ENCODE results near the gene BCHE.

Gene BCHE

DNA sequence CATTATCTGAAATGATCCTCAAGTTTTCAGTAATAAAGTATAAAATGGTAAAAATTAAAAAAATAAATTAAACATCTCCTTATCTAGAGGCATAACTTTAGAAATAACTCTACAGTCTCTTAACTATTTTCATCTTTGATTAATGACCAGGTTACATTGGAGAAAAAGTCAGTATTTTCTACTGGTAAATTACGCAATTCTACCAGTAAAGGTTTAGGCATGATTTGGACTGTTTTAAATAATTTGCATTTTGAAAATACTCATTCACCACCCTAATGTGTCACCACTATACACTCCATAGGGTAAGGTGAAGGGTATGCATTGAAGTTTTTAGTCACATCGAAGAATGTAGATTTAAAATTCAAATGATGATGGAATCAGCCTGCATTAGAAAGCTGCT lies 45.9 kb upstream of the BCHE start:
- TF ChIP-seq NFIC (IDR thresholded peaks at IDR 0.05) = no peak
- TF ChIP-seq TEAD4 (IDR thresholded peaks at IDR 0.05) = no peak
- no peak for TF ChIP-seq TAF1 (IDR thresholded peaks at IDR 0.05; ENCODE audit: low read depth)
- TF ChIP-seq FOXM1 (IDR thresholded peaks at IDR 0.05; ENCODE audit: borderline replicate concordance, low read depth) = no peak
- TF ChIP-seq ZBTB7A (IDR thresholded peaks at IDR 0.05; ENCODE audit: low read depth) = no peak
- TF ChIP-seq CEBPB (IDR thresholded peaks at IDR 0.05) = no peak
- TF ChIP-seq, protein P1, sequence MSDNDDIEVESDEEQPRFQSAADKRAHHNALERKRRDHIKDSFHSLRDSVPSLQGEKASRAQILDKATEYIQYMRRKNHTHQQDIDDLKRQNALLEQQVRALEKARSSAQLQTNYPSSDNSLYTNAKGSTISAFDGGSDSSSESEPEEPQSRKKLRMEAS (IDR thresholded peaks at IDR 0.05) = no peak

DNA sequence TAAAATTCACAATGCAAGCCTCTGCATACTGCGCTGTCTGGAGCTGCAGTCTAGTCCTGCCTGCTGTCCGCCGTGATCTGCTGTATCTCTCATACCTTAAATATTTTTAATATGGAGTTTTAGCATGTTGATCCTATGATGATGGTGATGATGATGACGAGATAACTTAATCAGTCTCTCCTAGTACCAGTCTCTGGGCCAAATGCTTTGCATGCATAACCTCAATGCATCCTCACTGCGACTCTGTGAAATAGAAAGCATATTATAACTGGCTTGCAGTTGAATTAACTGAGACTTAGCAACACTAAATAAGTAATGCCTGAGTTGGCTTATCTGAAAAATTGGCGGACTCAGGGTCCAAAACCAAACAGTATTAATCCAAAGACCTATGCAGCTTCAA lies 38.4 kb upstream of the BCHE start:
- TF ChIP-seq, protein P2, sequence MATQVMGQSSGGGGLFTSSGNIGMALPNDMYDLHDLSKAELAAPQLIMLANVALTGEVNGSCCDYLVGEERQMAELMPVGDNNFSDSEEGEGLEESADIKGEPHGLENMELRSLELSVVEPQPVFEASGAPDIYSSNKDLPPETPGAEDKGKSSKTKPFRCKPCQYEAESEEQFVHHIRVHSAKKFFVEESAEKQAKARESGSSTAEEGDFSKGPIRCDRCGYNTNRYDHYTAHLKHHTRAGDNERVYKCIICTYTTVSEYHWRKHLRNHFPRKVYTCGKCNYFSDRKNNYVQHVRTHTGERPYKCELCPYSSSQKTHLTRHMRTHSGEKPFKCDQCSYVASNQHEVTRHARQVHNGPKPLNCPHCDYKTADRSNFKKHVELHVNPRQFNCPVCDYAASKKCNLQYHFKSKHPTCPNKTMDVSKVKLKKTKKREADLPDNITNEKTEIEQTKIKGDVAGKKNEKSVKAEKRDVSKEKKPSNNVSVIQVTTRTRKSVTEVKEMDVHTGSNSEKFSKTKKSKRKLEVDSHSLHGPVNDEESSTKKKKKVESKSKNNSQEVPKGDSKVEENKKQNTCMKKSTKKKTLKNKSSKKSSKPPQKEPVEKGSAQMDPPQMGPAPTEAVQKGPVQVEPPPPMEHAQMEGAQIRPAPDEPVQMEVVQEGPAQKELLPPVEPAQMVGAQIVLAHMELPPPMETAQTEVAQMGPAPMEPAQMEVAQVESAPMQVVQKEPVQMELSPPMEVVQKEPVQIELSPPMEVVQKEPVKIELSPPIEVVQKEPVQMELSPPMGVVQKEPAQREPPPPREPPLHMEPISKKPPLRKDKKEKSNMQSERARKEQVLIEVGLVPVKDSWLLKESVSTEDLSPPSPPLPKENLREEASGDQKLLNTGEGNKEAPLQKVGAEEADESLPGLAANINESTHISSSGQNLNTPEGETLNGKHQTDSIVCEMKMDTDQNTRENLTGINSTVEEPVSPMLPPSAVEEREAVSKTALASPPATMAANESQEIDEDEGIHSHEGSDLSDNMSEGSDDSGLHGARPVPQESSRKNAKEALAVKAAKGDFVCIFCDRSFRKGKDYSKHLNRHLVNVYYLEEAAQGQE (IDR thresholded peaks at IDR 0.05; ENCODE audit: low read depth) = no peak
- TF ChIP-seq FOXM1 (IDR thresholded peaks at IDR 0.05; ENCODE audit: borderline replicate concordance, low read depth) = no peak

DNA sequence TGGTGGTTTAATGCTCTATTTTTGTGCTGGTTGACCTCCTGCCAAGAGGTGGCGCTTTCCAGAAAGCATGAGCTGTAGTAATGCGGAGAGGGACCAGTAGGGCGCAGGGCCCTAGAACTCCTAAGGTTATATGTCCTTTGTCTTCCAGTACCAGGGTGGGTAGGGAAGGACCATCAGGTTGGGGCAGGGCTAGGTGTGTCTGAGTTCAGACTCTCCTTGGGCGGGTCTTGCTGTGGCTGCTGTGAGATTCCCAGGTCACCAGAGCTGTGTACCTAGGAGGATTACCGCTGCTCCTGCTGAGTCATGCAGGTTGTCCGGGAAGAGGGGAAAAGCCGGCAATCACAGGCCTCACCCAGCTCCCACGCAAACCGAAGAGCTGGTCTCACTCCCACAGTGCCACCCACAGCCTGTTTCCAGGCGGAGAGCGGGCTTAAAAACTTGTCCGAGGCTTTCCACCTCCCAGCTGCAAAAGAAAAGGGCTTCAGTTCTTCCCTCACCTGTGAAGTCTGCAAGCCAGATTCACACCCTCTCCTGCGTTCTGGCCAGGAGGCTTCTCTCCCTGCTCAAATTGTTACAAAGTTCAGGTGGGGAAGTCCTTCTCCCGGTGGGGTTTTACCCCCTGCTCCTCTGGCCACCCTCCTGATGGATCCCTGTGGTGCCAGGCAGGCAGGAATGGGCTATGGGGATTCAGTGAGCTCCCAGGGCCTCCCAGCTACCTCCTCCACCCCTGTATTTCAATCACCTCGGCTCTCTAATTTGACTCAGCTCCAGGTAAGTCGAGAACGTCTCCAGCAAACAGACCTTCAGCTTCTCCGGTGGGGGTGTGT lies 37.7 kb upstream of the BCHE start:
- TF ChIP-seq TEAD4 (IDR thresholded peaks at IDR 0.05) (no peak), TAF1 (IDR thresholded peaks at IDR 0.05; ENCODE audit: low read depth) (no peak), CREB1 (IDR thresholded peaks at IDR 0.05; ENCODE audit: low read depth) (no peak), CEBPB (IDR thresholded peaks at IDR 0.05) (no peak), FOXM1 (IDR thresholded peaks at IDR 0.05; ENCODE audit: borderline replicate concordance, low read depth) (no peak), TCF12 (IDR thresholded peaks at IDR 0.05; ENCODE audit: low read depth) (no peak), EP300 (IDR thresholded peaks at IDR 0.05; ENCODE audit: borderline replicate concordance) (no peak), YY1 (IDR thresholded peaks at IDR 0.05; ENCODE audit: low read depth) (no peak), RAD21 (IDR thresholded peaks at IDR 0.05; ENCODE audit: low read depth) (no peak), ZBTB7A (IDR thresholded peaks at IDR 0.05; ENCODE audit: low read depth) (no peak), EGR1 (IDR thresholded peaks at IDR 0.05) (no peak), NFIC (IDR thresholded peaks at IDR 0.05) (no peak)
- TF ChIP-seq, protein P1 (IDR thresholded peaks at IDR 0.05) = no peak
- TF ChIP-seq, protein P2 (IDR thresholded peaks at IDR 0.05; ENCODE audit: low read depth) = no peak
- TF ChIP-seq, protein P3, sequence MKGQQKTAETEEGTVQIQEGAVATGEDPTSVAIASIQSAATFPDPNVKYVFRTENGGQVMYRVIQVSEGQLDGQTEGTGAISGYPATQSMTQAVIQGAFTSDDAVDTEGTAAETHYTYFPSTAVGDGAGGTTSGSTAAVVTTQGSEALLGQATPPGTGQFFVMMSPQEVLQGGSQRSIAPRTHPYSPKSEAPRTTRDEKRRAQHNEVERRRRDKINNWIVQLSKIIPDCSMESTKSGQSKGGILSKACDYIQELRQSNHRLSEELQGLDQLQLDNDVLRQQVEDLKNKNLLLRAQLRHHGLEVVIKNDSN (IDR thresholded peaks at IDR 0.05) = no peak

DNA sequence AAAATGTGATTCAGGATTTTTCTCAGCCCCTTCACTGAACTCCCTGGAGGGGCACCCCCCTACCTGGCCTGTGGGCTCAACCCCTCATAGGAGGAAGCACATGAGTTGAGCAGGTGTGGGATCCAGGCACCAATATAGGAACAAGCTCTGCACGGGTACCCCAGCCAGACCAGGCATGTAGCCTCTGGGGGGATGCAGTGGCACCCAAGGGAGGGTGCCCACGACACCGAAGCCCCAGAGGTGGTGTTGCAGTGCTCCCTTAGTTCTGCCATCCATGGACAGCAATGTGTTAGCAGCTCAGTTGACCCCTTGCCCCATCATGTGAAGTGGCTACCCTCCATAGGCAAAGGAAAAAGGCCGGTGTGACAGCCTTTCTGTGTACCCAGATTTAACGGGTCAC lies 30.9 kb upstream of the BCHE start:
- TF ChIP-seq RAD21 (IDR thresholded peaks at IDR 0.05; ENCODE audit: low read depth) = no peak
- no peak for TF ChIP-seq CREB1 (IDR thresholded peaks at IDR 0.05; ENCODE audit: low read depth)
- TF ChIP-seq, protein P2 (IDR thresholded peaks at IDR 0.05; ENCODE audit: low read depth) = no peak
- TF ChIP-seq TEAD4 (IDR thresholded peaks at IDR 0.05) = no peak
- no peak for TF ChIP-seq ZBTB7A (IDR thresholded peaks at IDR 0.05; ENCODE audit: low read depth)
- TF ChIP-seq TAF1 (IDR thresholded peaks at IDR 0.05; ENCODE audit: low read depth) = no peak
- TF ChIP-seq FOXM1 (IDR thresholded peaks at IDR 0.05; ENCODE audit: borderline replicate concordance, low read depth) = no peak
- TF ChIP-seq EGR1 (IDR thresholded peaks at IDR 0.05) = no peak
- TF ChIP-seq EP300 (IDR thresholded peaks at IDR 0.05; ENCODE audit: borderline replicate concordance) = no peak
- TF ChIP-seq TCF12 (IDR thresholded peaks at IDR 0.05; ENCODE audit: low read depth) = no peak
- TF ChIP-seq, protein P1 (IDR thresholded peaks at IDR 0.05) = no peak
- TF ChIP-seq, protein P3 (IDR thresholded peaks at IDR 0.05) = no peak
- TF ChIP-seq CEBPB (IDR thresholded peaks at IDR 0.05) = no peak
- no peak for TF ChIP-seq NFIC (IDR thresholded peaks at IDR 0.05)
- TF ChIP-seq YY1 (IDR thresholded peaks at IDR 0.05; ENCODE audit: low read depth) = no peak

Data from Ishikawa (cell line).